GM11168 (cell line): ENCODE data around the gene KIAA0319L.

Source experiments
- in situ Hi-C: fragments of 300-500 bp; cut with MboI; formaldehyde crosslinking; loops from one replicate; pipeline ENCODE4 v1.12.0; 2022; ENCODE audit warnings: low sequenced_read_pairs; ENCODE audit not compliant: unreplicated experiment

KIAA0319L gene

DNA sequence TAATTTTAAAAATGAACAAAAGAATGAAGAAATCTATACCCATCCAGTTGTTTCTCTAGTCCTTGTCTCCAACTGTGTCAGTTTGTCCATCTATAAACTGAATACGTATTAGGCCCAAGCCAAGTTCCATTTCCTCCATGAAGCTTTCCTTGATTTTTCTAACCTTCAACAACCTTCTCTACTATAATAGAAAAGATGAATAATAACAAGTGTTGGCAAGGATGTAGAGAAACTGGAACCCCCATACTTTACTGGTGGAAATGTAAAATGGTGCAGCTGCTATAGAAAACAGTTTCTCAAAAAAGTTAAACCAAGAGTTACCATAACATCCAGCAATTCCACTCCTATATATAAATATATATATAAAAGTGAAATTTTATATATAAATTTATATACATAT, 10.6 kb downstream of the KIAA0319L start:
- in situ Hi-C loops, result no loop called here

DNA sequence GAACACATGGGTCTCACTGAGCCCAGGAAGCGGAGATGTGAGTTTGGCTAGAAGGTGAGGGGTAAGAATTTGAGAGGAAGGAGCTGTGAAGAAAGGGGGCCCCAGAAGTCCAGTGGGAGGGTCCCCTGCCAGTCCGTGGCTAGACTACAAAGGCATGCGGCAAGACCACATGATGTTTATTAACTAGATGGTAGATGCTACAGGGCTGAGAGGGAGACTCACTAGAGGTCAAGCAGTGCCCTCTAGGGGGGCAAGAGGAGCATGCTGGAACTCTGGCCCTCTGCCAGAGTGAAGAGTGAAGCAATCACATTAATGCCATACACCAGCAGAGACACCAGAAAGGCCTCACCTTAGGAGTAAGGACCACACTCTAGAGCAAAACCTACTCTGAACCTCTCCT, 12.2 kb downstream of the KIAA0319L start:
- in situ Hi-C loops, result loop anchor here (5.0 kb wide), 1 partner anchor 78 kb away; no protein-coding TSS in a partner anchor

DNA sequence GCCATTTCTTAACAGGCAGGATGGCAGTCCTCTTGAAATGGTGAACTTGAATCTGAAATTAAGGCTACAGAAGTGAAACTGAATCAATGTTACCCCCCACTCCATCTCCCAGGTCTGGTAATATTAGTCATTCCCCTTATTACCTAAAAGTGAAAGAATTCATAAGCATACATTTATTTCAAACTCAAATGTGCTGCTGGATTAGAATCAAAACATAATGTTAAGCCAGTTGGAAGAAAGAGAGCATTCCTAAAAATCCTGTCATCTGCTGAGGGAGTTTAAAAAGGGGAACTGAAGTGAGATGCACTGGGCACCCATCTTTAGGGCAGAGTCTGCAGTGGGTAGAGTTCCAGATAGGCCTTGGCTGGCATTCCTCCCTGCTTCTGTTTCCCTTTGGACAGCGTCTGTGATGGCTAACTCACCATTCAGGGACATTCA, 17.4 kb downstream of the KIAA0319L start:
- in situ Hi-C loops, result loop anchor here (5.0 kb wide), 1 partner anchor 73 kb away; no protein-coding TSS in a partner anchor

DNA sequence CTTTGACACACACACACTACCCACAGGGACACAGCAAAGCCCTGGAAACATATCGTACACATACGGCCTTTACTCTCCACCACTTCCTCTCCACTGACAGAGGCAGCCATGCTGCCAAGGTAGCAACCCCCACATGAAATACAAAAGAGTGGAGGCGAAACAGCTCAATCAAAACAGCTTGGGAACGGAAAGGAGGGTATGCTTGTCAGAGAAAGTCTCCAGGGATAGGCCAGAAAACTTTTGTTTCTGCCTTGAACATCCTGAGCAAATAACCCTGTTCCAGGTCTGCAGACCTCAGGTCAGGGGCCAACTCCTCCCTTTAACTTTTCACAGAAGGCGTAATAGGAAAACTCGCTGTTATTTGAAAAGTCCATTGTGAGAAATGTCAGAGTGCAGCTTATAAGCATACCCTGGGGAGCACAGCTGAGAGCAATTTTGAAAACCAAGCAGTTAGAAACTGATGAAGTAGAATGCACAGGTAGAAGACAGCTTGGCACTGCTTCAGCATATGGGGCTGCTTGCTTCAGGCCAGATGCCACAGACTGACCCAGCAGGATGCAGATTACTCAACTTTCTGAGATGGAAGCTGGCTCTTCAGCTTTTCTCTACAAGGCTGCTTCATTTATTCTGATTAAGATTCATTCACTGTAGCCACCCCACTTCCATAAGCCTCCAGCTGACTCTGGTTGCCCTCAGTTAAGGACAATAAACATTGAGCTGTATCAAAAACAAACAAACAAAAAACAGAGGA, 18.0 kb downstream of the KIAA0319L start:
- in situ Hi-C loops, result no loop called here

DNA sequence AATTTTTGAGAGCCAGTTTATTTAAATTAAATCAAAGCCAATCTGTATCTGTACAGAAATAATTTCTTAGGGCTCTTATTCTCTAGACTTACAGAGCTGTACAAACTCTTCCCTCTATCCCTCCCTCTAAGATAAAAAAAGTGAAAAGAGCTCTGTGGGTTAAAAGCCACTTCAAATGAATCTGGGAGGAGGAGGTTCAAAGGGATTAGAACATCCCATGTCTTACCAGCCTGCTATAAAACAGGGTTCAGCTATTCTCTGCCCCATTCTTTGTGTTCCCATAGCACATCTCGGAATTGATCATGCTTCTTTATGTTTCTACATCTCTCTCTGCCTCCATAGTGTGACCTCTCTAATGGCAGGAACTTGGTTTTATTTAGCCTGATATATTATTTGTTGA, 19.4 kb downstream of the KIAA0319L start:
- in situ Hi-C loops, result no loop called here

DNA sequence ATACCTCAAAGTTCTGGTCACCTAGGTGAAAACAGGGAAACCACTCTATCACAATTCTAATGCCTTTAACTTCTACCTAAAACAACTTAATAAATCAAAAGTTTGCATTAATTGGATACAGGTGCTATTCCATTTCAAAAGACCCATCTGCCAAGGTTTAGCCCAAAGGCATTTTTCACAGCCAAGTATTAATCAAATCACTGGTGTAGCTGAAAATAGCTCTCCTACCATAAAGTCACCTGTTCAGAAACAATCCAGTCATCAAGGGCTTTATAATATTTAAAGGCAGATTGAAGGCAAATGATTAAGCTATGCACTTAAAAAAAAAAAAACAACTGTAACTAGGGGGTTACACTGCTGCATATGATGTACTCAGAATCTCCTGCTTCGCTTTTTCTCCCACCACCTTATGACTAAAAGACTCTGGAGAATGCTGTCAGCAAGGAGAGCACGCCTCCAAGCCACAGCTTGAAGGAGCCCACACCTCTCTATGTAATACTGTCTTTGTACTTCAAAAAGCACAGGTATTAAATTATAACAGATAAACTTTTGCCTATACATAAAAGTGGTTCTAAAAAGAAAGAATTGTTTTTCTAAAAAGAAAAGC, 20.5 kb downstream of the KIAA0319L start:
- in situ Hi-C loops, result no loop called here

DNA sequence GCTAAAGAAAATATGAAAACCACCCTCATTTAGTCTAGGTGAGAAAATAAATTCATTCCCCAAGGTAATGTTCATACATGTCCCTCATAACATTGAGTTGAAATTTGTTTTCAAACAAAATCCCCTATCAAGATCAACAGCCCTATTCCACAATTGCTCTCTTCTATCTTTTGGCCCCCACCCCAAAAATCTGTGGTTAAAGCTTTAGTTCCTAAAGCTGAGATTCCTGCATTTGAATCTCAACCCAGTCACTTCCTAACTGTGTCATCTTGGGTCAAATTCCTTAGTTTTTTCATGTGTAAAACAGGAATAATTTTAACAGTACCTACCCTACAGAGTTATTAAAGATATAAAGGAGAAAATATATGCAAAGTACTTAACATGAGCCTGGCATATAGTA, 22.0 kb downstream of the KIAA0319L start:
- in situ Hi-C loops, result no loop called here

DNA sequence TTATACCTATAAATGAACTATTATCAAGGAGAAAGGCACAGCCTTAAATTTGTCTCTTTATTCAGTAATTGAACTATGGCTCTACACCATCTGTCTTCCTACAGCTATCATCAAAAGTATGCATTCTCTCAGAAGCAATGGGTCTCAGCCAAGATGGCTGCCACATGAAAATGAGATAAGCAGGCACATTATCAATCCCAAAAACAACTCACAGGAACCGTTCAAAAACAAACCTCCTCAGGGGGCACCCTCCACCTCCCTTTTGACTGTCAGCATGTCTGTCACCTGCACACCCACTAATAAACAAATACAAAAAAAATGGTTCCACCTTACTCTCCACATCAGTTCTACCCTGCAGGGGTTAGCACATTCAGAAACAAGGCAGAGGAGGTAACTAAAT, 23.6 kb downstream of the KIAA0319L start:
- in situ Hi-C loops, result no loop called here

DNA sequence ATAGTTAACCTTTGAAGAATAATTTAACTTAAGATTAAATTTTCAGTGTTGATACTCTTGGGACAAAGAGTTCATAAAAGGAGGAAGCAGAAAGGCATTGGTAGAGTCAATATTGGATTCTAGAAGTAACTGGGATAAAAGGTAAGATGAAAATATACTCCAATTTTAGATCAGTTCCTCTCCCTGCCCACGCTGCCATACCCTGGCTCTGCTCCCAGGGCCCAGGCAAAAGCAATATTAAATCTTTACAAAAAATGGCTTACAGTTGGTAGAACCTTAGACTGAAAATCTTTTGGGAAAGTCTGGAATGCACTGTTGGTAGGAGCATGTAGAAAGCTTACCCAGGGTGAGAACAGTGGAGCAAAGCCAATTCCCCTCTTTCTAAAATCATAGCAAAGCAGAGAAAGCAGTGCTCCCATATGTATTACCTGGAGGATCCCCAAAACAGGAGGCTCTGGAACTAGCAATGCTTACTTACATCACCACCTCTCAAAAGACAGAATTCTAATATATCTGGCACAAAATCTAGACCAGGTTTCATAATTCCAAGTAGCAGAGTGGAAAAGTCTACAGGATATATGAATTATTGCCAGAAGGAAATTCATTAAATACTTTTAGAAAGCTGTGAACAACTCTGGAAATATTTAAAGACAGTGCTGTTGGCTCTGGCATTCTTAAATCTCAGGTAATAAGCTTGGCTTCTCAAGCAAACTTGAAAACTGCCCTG, 24.5 kb downstream of the KIAA0319L start:
- in situ Hi-C loops, result no loop called here

DNA sequence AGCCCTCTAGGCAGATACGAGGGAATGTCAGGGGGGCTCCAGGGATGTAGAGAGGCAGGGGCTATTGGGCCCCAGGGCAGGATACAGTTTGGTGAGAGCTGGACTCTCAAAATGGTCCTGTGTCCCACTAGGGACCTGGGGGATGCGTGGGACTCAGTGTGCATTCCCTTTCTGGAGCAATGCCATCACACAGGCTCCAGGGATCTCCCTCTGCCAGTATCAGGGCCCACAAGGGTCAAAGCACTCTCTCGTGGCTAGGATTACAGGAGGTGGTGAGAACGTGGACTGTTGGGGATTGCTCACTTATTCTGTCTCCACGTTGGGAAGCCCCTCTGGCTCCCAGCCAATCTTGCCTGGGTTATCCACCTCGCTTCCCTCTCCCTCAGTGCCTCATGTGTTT, 25.8 kb downstream of the KIAA0319L start:
- in situ Hi-C loops, result no loop called here

DNA sequence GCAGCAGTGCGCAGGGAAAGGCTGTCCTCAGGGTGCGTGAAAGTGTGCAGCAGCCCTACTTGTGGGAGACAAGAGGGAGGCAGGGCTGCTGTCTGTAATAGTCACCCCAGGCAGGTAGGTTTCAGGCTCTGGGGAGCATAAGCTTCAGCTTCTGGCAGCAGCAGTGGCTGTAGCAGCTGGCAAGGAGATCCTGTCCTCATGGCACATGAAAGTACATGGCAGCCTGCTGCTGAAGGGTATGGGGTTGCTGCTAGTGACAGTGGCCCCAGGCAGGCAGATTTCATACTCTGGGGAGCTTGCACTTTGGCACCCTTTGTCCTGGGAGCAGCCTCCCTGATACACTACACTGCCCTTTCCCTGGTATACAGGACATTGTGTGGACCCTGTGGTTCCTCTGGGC, 26.3 kb downstream of the KIAA0319L start:
- in situ Hi-C loops, result no loop called here

DNA sequence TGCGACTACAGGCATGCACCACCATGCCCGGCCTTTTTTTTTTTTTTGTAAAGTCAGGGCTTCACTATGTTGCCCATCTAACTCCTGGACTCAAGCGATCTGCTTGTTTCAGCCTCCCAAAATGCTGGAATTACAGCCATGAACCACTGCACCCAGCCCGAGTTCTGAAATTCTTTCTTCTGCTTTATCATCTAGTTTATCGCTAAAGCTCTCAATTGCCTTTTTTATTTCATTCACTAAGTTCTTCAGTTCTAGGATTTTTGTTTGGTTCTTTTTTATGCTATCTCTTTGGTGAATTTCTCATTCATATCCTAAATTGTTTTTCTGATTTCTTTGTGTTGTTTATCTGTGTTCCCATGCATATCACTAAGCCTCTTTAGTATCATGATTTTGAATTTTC, 27.0 kb downstream of the KIAA0319L start:
- in situ Hi-C loops, result no loop called here

DNA sequence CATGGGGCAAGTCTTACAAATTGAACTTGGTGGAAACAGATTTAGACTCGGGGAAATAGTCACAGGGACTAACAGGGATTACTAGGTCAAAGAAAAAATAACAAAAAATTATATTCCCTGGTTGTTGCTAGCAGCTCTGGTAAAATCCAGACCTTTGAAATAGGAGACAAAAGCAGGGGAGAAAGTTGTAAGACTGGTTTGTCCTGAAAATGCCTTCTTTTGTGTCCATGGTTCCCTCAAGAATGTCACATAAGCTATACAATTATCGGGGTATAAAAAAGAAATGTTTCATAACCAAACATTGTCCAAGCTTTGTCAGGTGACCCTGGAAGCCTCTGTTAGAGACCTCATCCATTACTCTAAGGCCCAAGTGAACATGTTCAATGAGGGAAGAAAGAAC, 33.1 kb downstream of the KIAA0319L start:
- in situ Hi-C loops, result no loop called here

DNA sequence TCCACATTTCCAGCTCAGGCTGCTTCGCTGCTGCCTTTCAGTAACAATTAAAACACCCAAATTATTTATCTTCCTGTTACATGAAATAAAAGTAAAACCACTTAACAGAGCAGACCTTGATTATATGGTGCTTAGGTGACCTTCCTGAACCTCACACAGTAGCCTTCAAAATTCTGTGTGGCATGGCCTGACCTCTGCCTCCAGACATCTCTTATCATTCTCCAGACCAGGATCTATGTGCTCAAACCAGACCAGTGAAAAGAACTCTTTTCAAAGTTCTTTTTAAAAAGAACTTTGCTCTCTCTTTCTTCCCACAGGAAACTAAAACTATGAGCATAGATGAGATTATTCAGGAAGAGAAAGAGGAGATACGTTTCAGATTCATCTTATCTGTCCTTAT, 37.8 kb downstream of the KIAA0319L start:
- in situ Hi-C loops, result no loop called here

DNA sequence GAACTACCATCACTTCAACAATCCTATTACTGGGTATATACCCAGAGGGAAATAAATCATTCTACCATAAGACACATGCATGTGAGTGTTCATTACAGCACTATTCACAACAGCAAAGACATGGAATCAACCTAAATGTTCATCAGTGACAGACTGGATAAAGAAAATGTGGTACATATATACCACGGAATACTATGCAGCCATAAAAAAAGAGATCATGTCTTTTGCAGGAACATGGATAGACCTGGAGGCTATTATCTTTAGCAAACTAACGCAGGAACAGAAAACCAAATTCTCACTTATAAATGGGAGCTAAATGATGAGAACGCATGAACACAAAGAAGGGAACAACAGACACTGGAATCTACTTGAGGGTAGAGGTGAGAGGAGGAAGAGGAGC, 39.0 kb downstream of the KIAA0319L start:
- in situ Hi-C loops, result no loop called here

DNA sequence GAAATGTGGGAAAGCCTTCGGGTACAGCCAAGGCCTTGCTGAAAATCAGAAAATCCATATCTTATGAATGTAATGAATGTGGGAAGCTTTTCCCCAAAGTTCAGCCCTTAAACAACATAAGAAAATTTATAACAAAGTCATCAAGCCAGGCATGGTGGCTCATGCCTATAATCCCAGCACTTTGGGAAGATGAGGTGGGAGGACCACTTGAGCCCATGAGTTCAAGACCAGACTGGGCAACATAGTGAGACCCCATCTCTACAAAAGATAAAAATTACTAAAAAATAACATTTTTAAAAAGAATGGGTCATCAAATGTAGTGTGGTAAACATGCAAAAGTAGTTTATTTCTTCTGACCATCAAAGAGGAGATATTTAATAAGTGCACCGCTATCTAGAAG, 45.9 kb downstream of the KIAA0319L start:
- in situ Hi-C loops, result no loop called here

DNA sequence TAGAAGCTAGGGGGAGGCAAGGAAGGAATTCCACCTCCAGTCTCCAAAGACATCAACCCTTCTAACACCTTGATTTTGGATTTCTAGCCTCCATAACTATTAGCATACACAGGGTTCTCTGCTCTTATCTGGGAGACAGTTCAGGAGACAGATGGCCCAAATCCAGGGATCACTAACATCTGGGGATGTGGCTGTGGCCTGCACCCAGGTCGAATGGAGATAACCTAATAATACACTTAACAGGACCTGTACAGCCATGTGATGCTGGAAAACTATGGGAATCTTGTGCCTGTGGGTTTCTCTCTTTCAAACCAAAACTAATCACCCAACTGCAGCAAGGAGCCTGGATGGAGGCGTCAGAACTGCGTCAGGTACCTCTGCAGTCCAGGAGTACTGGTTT, 47.6 kb downstream of the KIAA0319L start:
- in situ Hi-C loops, result no loop called here

DNA sequence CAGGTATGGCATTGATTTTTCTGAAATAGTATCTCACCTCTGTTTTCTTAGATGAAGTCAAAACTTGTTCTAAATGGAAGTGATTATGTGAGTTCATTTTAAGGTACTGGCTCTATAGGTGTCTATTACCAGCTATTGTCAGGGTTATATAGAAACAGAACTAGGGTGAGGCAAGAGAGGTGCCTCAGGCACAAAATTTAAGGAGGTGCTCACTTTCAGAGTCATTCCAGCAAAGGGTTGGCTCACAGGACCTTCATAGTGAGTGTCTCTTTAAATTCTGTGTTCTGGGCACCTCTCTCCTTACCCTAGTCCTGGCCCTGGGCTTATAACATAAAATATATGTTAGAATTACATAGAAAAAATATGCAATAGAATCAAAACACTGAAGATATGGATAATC, 49.3 kb downstream of the KIAA0319L start:
- in situ Hi-C loops, result no loop called here

DNA sequence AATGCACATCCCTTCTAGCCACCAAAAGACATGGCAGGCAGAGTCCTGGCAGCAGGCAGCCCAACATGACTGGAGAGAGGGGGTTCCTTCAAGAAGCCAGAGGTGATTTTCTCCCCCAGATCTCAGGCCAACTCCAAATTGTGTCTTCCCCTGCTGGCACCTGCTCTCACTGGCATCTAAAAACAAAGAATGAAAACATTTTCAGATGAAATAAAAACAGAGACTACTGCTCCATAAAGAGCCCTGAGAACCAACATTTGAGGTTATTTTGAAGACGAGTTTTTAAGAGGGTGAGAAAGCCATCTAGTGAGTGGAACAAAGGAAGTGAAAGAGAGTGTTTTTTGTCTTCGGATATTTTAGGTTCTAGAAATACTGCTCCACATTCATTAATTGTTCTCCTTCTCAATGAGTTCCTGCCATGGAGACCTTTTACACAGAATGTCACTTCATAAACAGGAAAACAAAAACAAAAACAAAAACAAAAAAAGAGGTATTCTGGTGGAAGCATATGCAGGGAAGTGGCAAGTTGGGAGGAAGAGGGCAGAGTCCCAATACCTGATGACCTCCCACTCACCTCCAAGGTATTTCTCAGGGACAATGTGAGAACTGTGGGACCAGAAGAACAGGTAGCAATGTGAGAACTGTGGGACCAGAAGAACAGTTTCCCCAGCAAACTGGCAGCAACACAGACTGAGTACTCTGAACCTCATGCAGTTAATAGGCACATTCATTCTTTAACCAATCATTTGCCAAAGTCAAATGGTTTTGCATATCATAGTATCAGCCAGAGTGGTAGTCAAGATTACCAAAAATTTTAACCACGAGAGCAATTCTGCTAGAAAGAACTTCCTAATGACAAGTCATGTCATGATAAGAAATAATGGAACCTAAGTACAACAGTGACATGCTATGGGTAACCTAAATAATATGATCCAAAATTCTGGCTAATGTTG, 50.0 kb downstream of the KIAA0319L start:
- in situ Hi-C loops, result no loop called here
